Retinal pigment epithelial cell (primary cell): ENCODE measurements around the gene RIMBP2.

Experiments used
- DNase-seq: peaks from one replicate; pipeline ENCODE4 v3.0.0-alpha.2; 2010; ENCODE audit warnings: low read depth
- H3K4me3 ChIP-seq: 2 replicates; pipeline ENCODE4 v1.5.1; 2011; ENCODE audit warnings: mild to moderate bottlenecking, low read length, control low read depth, moderate library complexity
- TF ChIP-seq, protein P1 (sequence below): conservative IDR thresholded peaks from 2 replicates; pipeline ENCODE4 v1.5.1; 2011; ENCODE audit warnings: low read depth, low read length, control low read depth, inconsistent platforms

RIMBP2 gene

DNA sequence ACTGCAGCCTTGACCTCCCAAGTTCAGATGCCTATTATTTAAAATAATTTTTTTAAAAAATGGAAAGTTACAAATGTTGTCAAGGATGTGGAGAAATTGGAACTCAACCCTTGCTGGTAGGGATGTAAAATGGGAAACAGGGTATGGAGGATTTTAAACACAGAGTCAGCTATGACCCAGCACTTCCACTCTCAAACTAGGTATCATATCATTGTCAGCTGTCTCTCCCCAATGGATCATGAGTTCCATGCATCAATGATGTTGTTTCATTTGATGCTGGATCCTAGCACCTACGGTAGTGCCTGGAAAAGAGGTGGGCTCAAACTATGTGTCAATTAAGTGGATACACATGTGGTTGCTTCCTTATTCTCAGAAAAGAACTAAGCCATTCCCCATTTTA is 150.9 kb downstream of the RIMBP2 start:
- no peak overlapping the region for H3K4me3 ChIP-seq
- DNase-seq = no peak
- TF ChIP-seq, protein P1, sequence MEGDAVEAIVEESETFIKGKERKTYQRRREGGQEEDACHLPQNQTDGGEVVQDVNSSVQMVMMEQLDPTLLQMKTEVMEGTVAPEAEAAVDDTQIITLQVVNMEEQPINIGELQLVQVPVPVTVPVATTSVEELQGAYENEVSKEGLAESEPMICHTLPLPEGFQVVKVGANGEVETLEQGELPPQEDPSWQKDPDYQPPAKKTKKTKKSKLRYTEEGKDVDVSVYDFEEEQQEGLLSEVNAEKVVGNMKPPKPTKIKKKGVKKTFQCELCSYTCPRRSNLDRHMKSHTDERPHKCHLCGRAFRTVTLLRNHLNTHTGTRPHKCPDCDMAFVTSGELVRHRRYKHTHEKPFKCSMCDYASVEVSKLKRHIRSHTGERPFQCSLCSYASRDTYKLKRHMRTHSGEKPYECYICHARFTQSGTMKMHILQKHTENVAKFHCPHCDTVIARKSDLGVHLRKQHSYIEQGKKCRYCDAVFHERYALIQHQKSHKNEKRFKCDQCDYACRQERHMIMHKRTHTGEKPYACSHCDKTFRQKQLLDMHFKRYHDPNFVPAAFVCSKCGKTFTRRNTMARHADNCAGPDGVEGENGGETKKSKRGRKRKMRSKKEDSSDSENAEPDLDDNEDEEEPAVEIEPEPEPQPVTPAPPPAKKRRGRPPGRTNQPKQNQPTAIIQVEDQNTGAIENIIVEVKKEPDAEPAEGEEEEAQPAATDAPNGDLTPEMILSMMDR = no peak

DNA sequence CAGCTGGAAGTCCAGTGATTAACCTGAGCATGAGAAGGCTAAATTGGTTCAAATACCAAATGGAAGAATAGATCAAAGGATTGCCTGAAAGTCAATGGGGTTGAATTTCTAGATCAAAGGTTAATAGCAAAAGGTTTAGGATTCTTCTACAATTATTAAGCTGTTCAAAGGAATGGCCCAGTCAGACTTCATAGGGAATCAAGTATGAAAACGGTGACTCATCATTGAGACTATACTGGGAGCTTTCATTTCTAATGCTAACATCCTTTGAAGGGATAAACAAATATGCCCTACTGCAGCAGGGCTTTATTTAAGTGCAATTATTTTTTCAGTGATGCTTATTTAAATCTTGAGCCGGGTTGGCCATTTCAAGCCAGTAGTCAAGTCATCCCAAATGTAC is 152.8 kb downstream of the RIMBP2 start:
- DNase-seq = no peak
- no peak overlapping the region for H3K4me3 ChIP-seq
- TF ChIP-seq, protein P1 = no peak

DNA sequence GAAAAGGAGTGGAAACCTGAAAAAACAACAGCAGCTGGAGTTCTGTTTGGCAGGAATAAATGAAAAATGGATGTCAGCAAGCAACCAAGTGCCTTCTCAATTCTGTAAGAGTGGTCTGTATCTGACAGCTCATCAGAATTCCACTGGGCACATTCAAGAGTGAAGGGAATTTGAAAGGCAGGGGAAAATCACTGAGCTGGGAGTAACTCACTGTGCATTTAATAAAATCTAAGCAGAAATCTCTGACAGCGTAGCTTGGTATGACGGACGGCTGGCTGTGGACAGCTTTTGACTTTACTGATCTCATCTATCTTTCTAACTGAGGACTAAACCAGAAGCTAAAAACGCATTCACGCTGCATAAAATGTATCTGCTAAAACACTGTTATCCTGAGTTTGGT is 153.4 kb downstream of the RIMBP2 start:
- DNase-seq = no peak
- H3K4me3 ChIP-seq = no peak overlapping the region
- TF ChIP-seq, protein P1 = no peak

DNA sequence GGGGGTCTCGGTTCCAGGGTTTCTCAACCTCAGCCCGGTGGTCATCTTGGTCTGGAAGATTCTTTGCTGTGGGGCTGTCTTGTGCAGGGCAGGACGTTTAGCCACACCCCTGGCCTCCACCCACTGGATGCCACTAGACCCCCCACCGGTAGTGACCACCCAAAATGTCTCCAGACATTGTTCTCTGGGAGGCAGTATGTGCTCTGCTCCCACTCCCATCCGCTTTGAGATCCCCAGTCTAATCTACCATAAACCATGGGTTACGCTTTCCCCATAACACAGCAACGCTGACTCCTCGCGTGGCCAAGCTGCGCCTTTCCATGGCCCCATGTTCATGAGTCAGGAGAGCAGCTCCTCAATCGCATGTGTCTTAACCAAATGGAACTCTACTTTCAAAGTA is 155.8 kb downstream of the RIMBP2 start:
- H3K4me3 ChIP-seq = no peak overlapping the region
- no peak for DNase-seq
- TF ChIP-seq, protein P1 = no peak

DNA sequence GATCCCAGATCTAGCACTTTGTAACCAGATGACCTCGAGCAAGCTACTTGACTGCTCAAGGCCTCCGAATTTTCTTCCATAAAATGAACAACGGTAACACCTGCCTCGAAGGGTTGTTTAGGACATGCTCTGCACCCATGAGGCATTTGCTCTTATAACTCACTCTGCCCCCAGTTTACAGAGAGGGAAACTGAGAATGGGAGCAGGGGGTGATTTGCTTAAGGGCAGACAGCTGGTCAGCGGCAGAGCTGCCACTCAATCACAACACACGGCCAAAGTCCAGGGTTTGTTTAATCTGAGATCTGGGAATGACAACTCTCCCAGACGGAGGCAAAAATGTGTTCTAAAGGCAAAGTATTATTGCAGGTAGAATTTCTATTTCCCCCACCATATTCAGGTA is 156.3 kb downstream of the RIMBP2 start:
- no peak overlapping the region for H3K4me3 ChIP-seq
- TF ChIP-seq, protein P1 = no peak
- no peak for DNase-seq

DNA sequence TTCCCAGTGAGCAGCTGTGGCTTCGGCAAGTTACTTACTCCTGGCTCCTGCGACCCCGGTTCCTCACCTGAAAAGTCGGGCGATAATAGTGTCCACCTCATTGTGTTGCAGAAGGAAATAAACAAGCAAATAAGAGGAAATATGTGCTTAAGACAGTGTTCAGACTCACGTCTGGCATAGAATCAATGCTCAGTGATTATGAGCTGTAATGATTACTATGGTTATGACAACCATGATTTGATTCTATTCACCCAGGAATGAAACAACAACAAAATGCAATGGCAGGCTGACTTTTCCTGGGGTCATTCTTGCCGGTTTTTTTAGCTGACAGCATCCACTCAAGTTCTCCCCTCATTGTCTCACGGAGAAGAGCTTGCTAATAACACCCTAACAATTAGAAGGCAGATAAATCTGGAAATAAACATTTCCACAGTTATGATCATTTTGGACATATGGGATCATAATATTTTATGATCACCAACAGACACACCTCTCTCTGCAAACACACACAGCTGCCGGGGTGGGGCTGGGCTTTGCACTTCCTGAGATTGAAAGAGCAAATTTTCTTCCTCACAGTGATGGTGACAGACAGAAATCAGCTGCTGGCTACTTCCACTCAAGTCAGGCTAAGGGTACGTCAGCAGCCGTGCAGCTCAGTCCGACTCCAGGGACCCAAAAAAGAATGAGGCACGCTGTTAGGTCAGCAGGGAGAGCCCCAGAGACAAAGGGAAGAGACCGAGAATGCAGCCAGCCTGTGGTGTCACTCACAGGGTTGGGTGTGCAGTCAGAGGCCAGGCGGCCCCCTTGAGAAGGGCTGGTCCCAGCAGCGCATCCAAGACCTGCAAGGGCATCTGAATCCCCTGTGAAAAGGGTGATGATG is 158.0 kb downstream of the RIMBP2 start:
- H3K4me3 ChIP-seq = no peak overlapping the region
- no peak for DNase-seq
- TF ChIP-seq, protein P1 = no peak

DNA sequence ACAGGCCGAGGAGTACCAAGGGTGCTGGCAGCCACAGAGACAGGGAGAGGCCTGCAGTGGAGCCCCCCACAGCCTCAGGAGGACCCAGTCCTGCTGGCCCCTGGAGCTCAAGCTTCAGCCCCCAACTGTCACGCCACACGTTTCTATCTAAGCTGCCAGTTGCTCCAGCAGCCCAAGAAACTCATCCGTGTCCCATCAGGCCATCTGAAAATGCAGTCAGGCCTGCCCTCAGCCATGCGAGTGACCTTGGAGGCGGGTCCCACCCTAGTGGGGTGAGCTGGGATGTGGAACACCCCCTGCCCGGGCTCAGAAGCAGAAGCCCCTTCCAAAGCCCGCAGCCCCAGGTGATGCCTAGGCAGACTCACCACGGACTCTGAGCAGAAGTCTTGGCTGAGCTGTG is 158.9 kb downstream of the RIMBP2 start:
- DNase-seq = no peak
- H3K4me3 ChIP-seq = no peak overlapping the region
- TF ChIP-seq, protein P1 = no peak
